G401.6 (cell line): Measurements from ENCODE around the gene PCDHA1.
"Not testable (repeated sequence)": the region's sequence is repeated elsewhere in the genome, so short reads cannot be mapped to it uniquely, and the experiment has no call there.

Experiments used
- FAIRE-seq: peaks from 2 replicates; lab custom pipeline; 2012; peaks lifted over from hg19 to GRCh38; lab: Jason Lieb, UNC

The PCDHA1 gene

GRCh38 chr5:140808241-140808888, 22.4 kb downstream of the PCDHA1 start:
- not testable (repeated sequence) for FAIRE-seq

- no peak for FAIRE-seq
These were observed 22.9 kb downstream of the PCDHA1 start for GRCh38 chr5:140808889-140809291.

GRCh38 chr5:140821375-140822280, 35.7 kb downstream of the PCDHA1 start, which contains the start of gene PCDHA5:
PCDHA5 (plus strand) TSS chr5:140821613.
- no peak for FAIRE-seq

GRCh38 chr5:140822281-140822629, 36.3 kb downstream of the PCDHA1 start:
- FAIRE-seq, result no peak

GRCh38 chr5:140822969-140823368, 37.0 kb downstream of the PCDHA1 start:
- FAIRE-seq, result not testable (repeated sequence)

- FAIRE-seq, result no peak
These were observed 37.5 kb downstream of the PCDHA1 start for GRCh38 chr5:140823475-140823874.

- FAIRE-seq, result no peak
These were observed 41.9 kb downstream of the PCDHA1 start, which contains the start of gene PCDHA6 for GRCh38 chr5:140827704-140828361. PCDHA6 (plus strand) TSS chr5:140827960; CDS start chr5:140828092, 132 bp downstream.

GRCh38 chr5:140828362-140828737, 42.4 kb downstream of the PCDHA1 start:
- FAIRE-seq, result no peak

GRCh38 chr5:140829511-140830501, 43.9 kb downstream of the PCDHA1 start:
- not testable (repeated sequence) for FAIRE-seq

GRCh38 chr5:140833993-140834392, 48.1 kb downstream of the PCDHA1 start, which contains the start of gene PCDHA7:
PCDHA7 (plus strand) TSS chr5:140834269; CDS start chr5:140834384, 115 bp downstream.
- no peak for FAIRE-seq

GRCh38 chr5:140834439-140835008, 48.6 kb downstream of the PCDHA1 start:
- not testable (repeated sequence) for FAIRE-seq

GRCh38 chr5:140835622-140836510, 49.9 kb downstream of the PCDHA1 start:
- no peak for FAIRE-seq

- peak; percentile 92 for FAIRE-seq
These were observed 55.3 kb downstream of the PCDHA1 start, which contains the start of gene PCDHA8 for GRCh38 chr5:140840978-140841962. PCDHA8 (plus strand) TSS chr5:140841187; CDS start chr5:140841322, 135 bp downstream.

- FAIRE-seq, result no peak
These were observed 57.1 kb downstream of the PCDHA1 start for GRCh38 chr5:140842798-140843733.

- not testable (repeated sequence) for FAIRE-seq
These were observed 62.5 kb downstream of the PCDHA1 start, which contains the start of gene PCDHA9 for GRCh38 chr5:140848139-140849102. PCDHA9 (plus strand) TSS chr5:140848382; CDS start chr5:140848496, 114 bp downstream.
